Heart left ventricle (tissue), 13 donors: ENCODE results near the gene RFPL4AL1.

Source experiments
- POLR2A ChIP-seq, 2 donors: fragments of 450-650 bp; IDR thresholded peaks; one replicate each; pipeline ENCODE4 v1.6.1; 2017; ENCODE audit warnings: antibody characterized with exemption in 2 of 2, mild to moderate bottlenecking in 2 of 2, moderate library complexity in 2 of 2
- TF ChIP-seq, protein P1 (sequence below), 12 donors: fragments of 200-600 bp; sonication (generic) in 4 of 12; IDR thresholded peaks; one replicate each; pipeline versions ENCODE4 v1.5.0 to v1.8.0; 2018 to 2022; ENCODE audit warnings: antibody characterized with exemption in 12 of 12, mild to moderate bottlenecking in 5 of 12
- donor health status: ischemic (EF 13 %, LVEDD 7.1; RV severe dilation, severe dysfunction).
- donor health status: DM: no; HTN: yes; CAD: no.
- donor health status: DM: no; HTN: no; CAD: no.
- donor health status: ischemic (EF 25% LVEDD 6.9; RV normal size, moderate dysfunction).
- donor health status: ischemic (EF 25% LVEDD 5.7; RV mildly dilated, moderate dysfunction).
- donor health status: ischemic (EF 35%, LVEDD 5.7; RV mildly dilated, moderate dysfunction).
- donor health status: nonischemic (EF 11% LVEDD 7.7; RV severe dilation, severe dysfunction).
- donor health status: DM: yes; HTN: yes; CAD: no.
- donor health status: PGD.
- donor health status: ischemic (EF 29% LVEDD 5.4; RV normal size, mild dysfunction).
- donor health status: nonischemic (EF 23%, LVEDD 6.1; RV moderate dilation, normal function).

DNA sequence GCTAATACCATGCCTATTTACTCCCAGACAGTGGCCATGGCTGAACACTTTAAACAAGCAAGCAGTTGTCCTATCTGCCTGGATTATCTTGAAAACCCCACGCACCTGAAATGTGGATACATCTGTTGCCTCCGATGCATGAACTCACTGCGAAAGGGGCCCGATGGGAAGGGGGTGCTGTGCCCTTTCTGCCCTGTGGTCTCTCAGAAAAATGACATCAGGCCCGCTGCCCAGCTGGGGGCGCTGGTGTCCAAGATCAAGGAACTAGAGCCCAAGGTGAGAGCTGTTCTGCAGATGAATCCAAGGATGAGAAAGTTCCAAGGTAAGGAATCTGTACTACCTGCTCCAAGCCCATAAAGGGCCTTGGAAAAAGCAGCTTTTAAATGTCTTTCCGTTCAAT, 8.6 kb downstream of the RFPL4AL1 start:
- TF ChIP-seq, protein P1, sequence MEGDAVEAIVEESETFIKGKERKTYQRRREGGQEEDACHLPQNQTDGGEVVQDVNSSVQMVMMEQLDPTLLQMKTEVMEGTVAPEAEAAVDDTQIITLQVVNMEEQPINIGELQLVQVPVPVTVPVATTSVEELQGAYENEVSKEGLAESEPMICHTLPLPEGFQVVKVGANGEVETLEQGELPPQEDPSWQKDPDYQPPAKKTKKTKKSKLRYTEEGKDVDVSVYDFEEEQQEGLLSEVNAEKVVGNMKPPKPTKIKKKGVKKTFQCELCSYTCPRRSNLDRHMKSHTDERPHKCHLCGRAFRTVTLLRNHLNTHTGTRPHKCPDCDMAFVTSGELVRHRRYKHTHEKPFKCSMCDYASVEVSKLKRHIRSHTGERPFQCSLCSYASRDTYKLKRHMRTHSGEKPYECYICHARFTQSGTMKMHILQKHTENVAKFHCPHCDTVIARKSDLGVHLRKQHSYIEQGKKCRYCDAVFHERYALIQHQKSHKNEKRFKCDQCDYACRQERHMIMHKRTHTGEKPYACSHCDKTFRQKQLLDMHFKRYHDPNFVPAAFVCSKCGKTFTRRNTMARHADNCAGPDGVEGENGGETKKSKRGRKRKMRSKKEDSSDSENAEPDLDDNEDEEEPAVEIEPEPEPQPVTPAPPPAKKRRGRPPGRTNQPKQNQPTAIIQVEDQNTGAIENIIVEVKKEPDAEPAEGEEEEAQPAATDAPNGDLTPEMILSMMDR (IDR thresholded peaks at IDR 0.05): no peak
- no peak for TF ChIP-seq POLR2A (IDR thresholded peaks at IDR 0.05)
